Inflammatory macrophage treated with lipopolysaccharide for 4 hours (primary cell): ENCODE data around the gene BRSK2.

ENCODE experiments used
- DNase-seq: peaks from one replicate; pipeline ENCODE4 v3.0.0-alpha.2; 2020

Gene BRSK2

GRCh38 chr11:1377231-1377780, 12.4 kb upstream of the BRSK2 start:
- no peak for DNase-seq

- no peak for DNase-seq
Observed at GRCh38 chr11:1381793-1382425, 7.8 kb upstream of the BRSK2 start.

GRCh38 chr11:1382429-1382828, 7.3 kb upstream of the BRSK2 start:
- no peak for DNase-seq

- DNase-seq = peak; percentile 89
Observed at GRCh38 chr11:1382831-1383607, 6.7 kb upstream of the BRSK2 start.

GRCh38 chr11:1384199-1384970, 5.3 kb upstream of the BRSK2 start:
- peak; percentile 45 for DNase-seq

GRCh38 chr11:1387521-1387920, 2.2 kb upstream of the BRSK2 start:
- DNase-seq = no peak

GRCh38 chr11:1387961-1388762, 1.6 kb upstream of the BRSK2 start:
- DNase-seq = no peak

GRCh38 chr11:1388763-1389102, 1.0 kb upstream of the BRSK2 start:
- DNase-seq = no peak

GRCh38 chr11:1389103-1389931, 417 bp upstream of the BRSK2 start:
- peak; percentile 96 for DNase-seq

GRCh38 chr11:1390569-1391164, 933 bp downstream of the BRSK2 start:
- no peak for DNase-seq

GRCh38 chr11:1391165-1392075, 1.7 kb downstream of the BRSK2 start:
- DNase-seq = no peak

- DNase-seq = no peak
Observed at GRCh38 chr11:1392111-1392510, 2.4 kb downstream of the BRSK2 start.

- no peak for DNase-seq
Observed at GRCh38 chr11:1392561-1392960, 2.8 kb downstream of the BRSK2 start.

GRCh38 chr11:1393038-1393710, 3.4 kb downstream of the BRSK2 start:
- no peak for DNase-seq

- no peak for DNase-seq
Observed at GRCh38 chr11:1394936-1395772, 5.4 kb downstream of the BRSK2 start.

- DNase-seq = no peak
Observed at GRCh38 chr11:1395773-1396374, 6.1 kb downstream of the BRSK2 start.

- no peak for DNase-seq
Observed at GRCh38 chr11:1396375-1396841, 6.7 kb downstream of the BRSK2 start.
